Hematopoietic multipotent progenitor cell treated with erythropoietin and hydrocortisone succinate and interleukin-3 and kit ligand, for 15 days (in vitro differentiated cells): Measurements from ENCODE around the gene MLKL.

Source experiments
- DNase-seq: peaks from one replicate; pipeline ENCODE4 v3.0.0-alpha.2; 2015; ENCODE audit warnings: low spot score

The MLKL gene

DNA sequence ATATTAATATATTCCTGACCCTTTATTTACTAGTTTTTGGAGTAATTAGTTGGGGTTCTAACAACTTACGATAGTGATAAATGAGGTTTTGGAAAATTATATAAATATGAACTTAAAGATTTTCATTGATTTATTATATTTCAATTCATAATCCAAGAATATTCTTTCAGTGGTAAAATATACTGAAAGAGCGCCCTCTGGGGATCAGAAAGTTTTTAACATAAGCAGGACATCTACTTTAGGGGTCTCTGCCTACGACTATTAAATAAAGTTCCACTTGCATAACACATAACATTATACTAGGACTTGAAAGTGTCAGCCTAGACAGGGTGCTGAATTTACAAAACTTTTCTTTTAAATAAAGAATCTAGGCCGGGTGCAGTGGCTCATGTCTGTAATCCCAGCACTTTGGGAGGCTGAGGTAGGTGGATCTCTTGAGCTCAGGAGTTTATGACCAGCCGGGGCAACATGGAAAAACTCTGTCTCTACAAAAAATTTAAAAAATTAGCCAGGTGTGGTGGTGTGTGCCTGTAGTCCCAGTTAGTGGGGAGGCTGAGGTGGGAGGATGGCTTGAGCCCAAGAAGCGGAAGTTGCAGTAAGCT, 49.6 kb downstream of the MLKL start:
- DNase-seq: peak; percentile 38

- DNase-seq: no peak
Measured at GRCh38 chr16:74649839-74650504, 50.7 kb downstream of the MLKL start.

DNA sequence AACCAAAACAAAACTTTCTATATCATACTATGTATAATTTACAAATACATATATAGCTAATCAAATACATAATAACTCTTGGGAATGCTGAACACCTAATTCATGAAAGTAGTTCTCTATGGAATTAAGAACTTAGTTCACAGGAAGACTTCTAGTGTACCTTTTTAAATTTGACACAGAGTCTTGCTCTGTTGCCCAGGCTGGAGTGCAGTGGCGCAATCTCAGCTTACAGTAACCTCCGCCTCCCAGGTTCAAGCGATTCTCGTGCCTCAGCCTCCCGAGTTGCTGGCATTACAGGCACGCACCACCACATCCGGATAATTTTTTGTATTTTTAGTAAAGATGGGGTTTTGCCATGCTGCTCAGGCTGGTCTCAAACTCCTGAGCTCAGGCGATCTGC, 58.7 kb downstream of the MLKL start:
- DNase-seq: no peak

- no peak for DNase-seq
Measured at GRCh38 chr16:74637742-74638453, 62.8 kb downstream of the MLKL start.

- DNase-seq: no peak
Measured at GRCh38 chr16:74635303-74635702, 65.4 kb downstream of the MLKL start.

GRCh38 chr16:74633686-74634085, 67.0 kb downstream of the MLKL start:
- DNase-seq: no peak

DNA sequence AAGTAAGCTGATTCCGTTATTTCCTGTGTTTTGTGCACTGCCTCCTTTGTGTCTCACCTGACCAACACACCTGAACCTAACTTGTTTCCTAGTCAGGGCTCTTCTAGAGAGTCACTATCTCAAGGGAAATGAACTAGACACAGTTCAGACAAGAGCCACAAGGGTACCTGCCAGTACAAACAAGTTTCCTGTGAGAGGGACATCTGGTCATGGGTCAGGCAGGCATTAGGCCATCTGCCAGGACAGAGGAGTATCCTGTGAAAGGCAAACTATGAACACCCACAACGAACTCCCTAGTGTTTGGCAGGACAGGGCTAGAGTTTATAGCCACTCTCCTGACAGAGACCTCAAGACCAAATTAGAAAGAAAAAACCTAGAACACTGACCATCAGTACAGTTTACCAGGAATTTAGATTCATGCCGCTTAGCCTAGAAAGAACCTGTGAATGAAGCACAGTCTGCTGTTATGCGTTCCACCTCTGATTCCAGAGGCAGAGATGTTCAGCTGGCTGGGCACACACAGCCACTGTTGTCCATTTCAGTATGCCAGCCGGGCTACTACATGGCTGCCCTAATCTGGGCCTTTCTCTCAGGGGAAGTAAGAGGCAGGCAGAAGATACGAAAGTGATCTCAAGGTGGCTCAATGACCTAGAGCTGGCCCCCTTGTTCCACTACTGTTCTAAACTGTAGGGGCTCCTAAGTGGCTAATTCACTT, 73.0 kb downstream of the MLKL start:
- no peak for DNase-seq

DNA sequence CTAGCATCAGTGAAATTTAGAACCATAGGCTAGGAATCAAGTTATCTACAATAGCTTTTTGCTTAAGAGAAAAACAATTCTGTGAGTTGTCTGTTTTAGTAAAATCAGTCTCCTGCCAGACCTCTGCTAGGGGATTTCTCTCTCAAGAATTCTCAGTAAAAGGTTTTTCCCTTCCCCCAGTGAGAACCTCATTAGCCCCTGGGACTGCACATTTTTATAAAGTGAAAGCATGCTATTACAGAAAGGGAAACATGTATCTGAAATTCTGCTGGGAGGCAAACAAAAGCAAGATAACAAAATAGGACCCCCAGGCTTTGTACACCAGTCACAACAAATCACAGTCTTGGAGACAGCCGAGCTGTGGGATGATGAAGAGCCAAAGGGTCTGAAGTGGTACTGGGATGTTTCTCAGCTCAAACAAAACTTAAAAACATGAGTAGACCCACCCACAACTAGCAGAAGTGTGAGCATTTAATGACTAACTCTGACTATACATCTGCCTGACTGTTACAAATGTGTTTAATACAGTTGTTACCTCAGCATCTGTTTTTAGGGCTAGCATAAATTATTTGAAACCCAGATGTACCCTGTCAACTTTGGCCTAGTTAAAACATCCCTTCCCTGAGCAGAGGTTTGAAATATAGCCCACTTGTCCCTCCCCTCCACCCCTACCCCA, 73.8 kb downstream of the MLKL start:
- DNase-seq: no peak

DNA sequence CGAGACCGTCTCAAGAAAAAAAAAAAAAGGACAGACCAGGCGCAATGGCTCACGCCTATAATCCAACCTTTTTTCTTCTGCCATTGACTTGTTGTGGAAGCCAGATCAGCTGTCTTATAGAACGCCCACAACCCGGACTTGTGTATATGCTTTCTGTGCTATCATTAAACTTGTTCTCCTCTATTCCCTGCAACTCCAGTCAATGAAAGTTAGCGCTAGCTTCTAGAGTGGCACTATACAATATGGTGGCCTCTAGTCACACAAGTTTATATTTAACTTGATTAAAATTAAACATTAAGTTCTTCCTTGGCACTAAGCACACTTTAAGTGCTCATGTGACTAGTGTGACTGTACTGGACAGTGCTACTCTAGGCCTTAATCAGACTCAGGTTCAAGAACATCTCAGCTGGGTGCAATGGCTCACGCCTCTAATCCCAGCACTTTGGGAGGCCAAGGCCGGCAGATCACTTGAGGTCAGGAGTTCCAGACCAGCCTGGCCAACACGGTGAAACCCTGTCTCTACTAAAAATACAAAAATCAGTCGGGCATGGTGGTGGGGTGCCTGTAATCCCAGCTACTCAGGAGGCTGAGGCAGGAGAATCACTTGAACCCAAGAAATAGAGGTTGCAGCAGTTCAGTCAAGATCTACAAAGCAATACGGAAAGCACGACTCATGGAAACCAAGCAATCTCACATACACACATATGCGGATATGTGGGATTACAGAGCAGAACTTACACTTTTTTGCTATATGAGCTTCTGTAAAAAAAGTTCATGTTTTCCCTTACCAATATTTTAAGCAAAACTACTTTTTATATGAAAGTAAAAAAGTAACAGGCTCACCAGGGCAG, 74.9 kb downstream of the MLKL start:
- DNase-seq: no peak

DNA sequence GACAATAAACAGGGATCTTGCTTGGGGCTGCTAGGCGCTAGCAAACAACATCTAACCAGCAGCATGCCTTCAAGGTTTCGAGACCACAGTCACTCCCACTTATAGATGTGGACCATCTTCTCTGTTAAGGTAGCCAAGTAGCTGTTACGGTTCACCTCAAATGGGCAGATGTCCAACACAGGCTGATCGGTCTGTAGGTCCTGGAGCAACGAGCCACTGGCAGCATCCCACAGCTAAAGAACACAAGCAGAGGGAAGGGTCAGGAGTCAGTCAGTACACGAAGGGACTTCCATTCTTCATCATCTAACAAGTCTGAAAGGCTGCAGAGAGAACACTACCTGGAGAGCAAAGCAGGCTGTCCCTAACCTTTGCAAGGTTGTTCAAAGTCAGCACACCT, 76.8 kb downstream of the MLKL start:
- DNase-seq: no peak

GRCh38 chr16:74623214-74623838, 77.3 kb downstream of the MLKL start:
- DNase-seq: peak; percentile 68

- no peak for DNase-seq
Measured at GRCh38 chr16:74622005-74622404, 78.7 kb downstream of the MLKL start.
